HCT116 (cell line): Measurements from ENCODE around the gene KIF26B. TPM values are rescaled to one million over a fixed set of nuclear protein-coding genes. Genes with fewer than 3 reads are reported as not detected.

ENCODE experiments used
- ATAC-seq: fragments of 200-7000 bp; cut with Tn5 transposase; 2 replicates; pipeline ENCODE4 v1.9.1; 2020; ENCODE audit warnings: mild to moderate bottlenecking, moderate library complexity
- BruUV-seq: library from RNA; stranded (reverse); fragments of 400-500 nt; replicated peaks from 2 replicates; lab custom pipeline; 2021; lab: Mats Ljungman, UMichigan
- CTCF ChIA-PET: fragments of 300-600 bp; sonication (Branson Sonifier 250); formaldehyde crosslinking; loops from one replicate; lab custom pipeline; 2021; ENCODE audit warnings: antibody characterized with exemption; lab: Charles Lee
- POLR2A ChIA-PET: fragments of 300-600, 350-600 bp; sonication (Branson Sonifier 250); formaldehyde crosslinking; loops from one replicate; lab custom pipeline; 2021; ENCODE audit warnings: antibody characterized with exemption; lab: Charles Lee
- RAD21 ChIA-PET, 2 experiments: fragments of 300-600 bp; sonication (Branson Sonifier 250); formaldehyde crosslinking; loops; one replicate each; lab custom pipeline; 2023; ENCODE audit warnings: low total read pairs in 2 of 2; ENCODE audit not compliant: uncharacterized antibody in 2 of 2, unreplicated experiment in 2 of 2, low non-redundant PET in 1 of 2; lab: Charles Lee
- DNase-seq: peaks from one replicate; pipeline ENCODE4 v3.0.0-alpha.2; 2010; ENCODE audit warnings: low read depth, low spot score
- H2AFZ ChIP-seq: fragments of 200-600 bp; shearing (Covaris generic), sonication (generic); 2 replicates; pipeline ENCODE4 v1.6.1; 2017; ENCODE audit warnings: low read depth, mixed run types, mixed read lengths, antibody characterized with exemption, low read length; ENCODE audit not compliant: poor library complexity, severe bottlenecking
- H3K27ac ChIP-seq: 2 replicates; pipeline ENCODE4 v1.5.1; 2012; ENCODE audit warnings: low read depth, low read length
- H3K27me3 ChIP-seq: fragments of 200-600 bp; sonication (generic); 2 replicates; pipeline ENCODE4 v1.6.1; 2016; ENCODE audit warnings: mixed run types, low read length, mixed read lengths; ENCODE audit not compliant: insufficient read depth
- H3K36me3 ChIP-seq, 2 experiments: fragments of 200-500 bp in 1 of 2; fragments of 200-600 bp in 1 of 2; sonication (Bioruptor generic) in 1 of 2; sonication (generic) in 1 of 2; 2 replicates each; pipeline versions ENCODE4 v1.5.1 to v1.6.1; 2014 to 2016; ENCODE audit warnings: low read length in 2 of 2, inconsistent platforms in 1 of 2, mixed read lengths in 1 of 2, mixed run types in 1 of 2; ENCODE audit not compliant: insufficient read depth in 2 of 2, control insufficient read depth in 1 of 2
- H3K4me1 ChIP-seq, 2 experiments: fragments of 200-600 bp in 1 of 2; sonication (generic) in 1 of 2; 2 replicates each; pipeline versions ENCODE4 v1.5.1 to v1.6.1; 2012 to 2017; ENCODE audit warnings: low read length in 2 of 2, inconsistent platforms in 1 of 2, mild to moderate bottlenecking in 1 of 2, mixed read lengths in 1 of 2, mixed run types in 1 of 2, moderate library complexity in 1 of 2; ENCODE audit not compliant: insufficient read depth in 2 of 2, control insufficient read depth in 1 of 2
- H3K4me2 ChIP-seq: fragments of 200-600 bp; sonication (generic); 2 replicates; pipeline ENCODE4 v1.6.1; 2017; ENCODE audit warnings: mixed run types, low read length, mixed read lengths
- H3K4me3 ChIP-seq, 2 experiments: fragments of 200-600 bp in 1 of 2; sonication (generic) in 1 of 2; replicated peaks in 1 of 2; 2 replicates each; pipeline ENCODE4 v1.5.1; 2011 to 2016; ENCODE audit warnings: low read length in 2 of 2, control low read depth in 1 of 2, low read depth in 1 of 2, mild to moderate bottlenecking in 1 of 2, mixed read lengths in 1 of 2, mixed run types in 1 of 2
- H3K79me2 ChIP-seq: fragments of 200-600 bp; sonication (generic); 2 replicates; pipeline ENCODE4 v1.6.1; 2017; ENCODE audit warnings: mild to moderate bottlenecking, mixed run types, low read length, moderate library complexity, mixed read lengths; ENCODE audit not compliant: insufficient read depth
- H3K9ac ChIP-seq: fragments of 200-600 bp; sonication (generic); 2 replicates; pipeline ENCODE4 v1.6.1; 2016; ENCODE audit warnings: low read length, mixed read lengths
- H3K9me2 ChIP-seq: fragments of 200-600 bp; sonication (generic), shearing (Covaris generic); 2 replicates; pipeline ENCODE4 v1.6.1; 2017; ENCODE audit warnings: mixed run types, mild to moderate bottlenecking, moderate library complexity; ENCODE audit not compliant: insufficient read depth
- H3K9me3 ChIP-seq, 2 experiments: fragments of 200-500 bp in 1 of 2; fragments of 200-600 bp in 1 of 2; sonication (Bioruptor generic) in 1 of 2; sonication (generic) in 1 of 2; 2 replicates each; pipeline ENCODE4 v1.6.1; 2014 to 2017; ENCODE audit warnings: low read length in 2 of 2, mixed read lengths in 2 of 2, inconsistent platforms in 1 of 2, low read depth in 1 of 2, mild to moderate bottlenecking in 1 of 2, mixed run types in 1 of 2, moderate library complexity in 1 of 2; ENCODE audit not compliant: control insufficient read depth in 1 of 2, insufficient read depth in 1 of 2
- H4K20me1 ChIP-seq: fragments of 200-600 bp; sonication (generic), shearing (Covaris generic); 2 replicates; pipeline ENCODE4 v1.6.1; 2017; ENCODE audit warnings: mixed run types, mild to moderate bottlenecking, moderate library complexity; ENCODE audit not compliant: insufficient read depth
- CBX3 ChIP-seq: IDR thresholded peaks from 2 replicates; pipeline ENCODE4 v1.6.1; 2012; ENCODE audit warnings: low read depth
- CEBPB ChIP-seq: IDR thresholded peaks from 2 replicates; pipeline ENCODE4 v1.6.1; 2012; ENCODE audit warnings: low read depth
- EGR1 ChIP-seq: IDR thresholded peaks from 2 replicates; pipeline ENCODE4 v1.6.1; 2012; ENCODE audit warnings: low read depth
- ELF1 ChIP-seq: IDR thresholded peaks from 2 replicates; pipeline ENCODE4 v1.6.1; 2012; ENCODE audit warnings: low read depth, borderline replicate concordance
- EZH2 ChIP-seq: fragments of 200-600 bp; sonication (generic); IDR thresholded peaks from 2 replicates; pipeline ENCODE4 v1.6.1; 2017; ENCODE audit warnings: antibody characterized with exemption, mixed run types
- EZH2phosphoT487 ChIP-seq: fragments of 200-600 bp; IDR thresholded peaks from 2 replicates; pipeline ENCODE4 v1.6.1; 2018; ENCODE audit warnings: antibody characterized with exemption, borderline replicate concordance
- FOSL1 ChIP-seq: IDR thresholded peaks from 2 replicates; pipeline ENCODE4 v1.6.1; 2012; ENCODE audit warnings: low read depth
- JUND ChIP-seq: IDR thresholded peaks from 2 replicates; pipeline ENCODE4 v1.6.1; 2012
- POLR2AphosphoS5 ChIP-seq: IDR thresholded peaks from 2 replicates; pipeline ENCODE4 v1.6.1; 2011; ENCODE audit warnings: mild to moderate bottlenecking, low read depth, low read length, moderate library complexity
- RAD21 ChIP-seq: IDR thresholded peaks from 2 replicates; pipeline ENCODE4 v1.6.1; 2012; ENCODE audit warnings: low read depth, mild to moderate bottlenecking
- SIN3A ChIP-seq: IDR thresholded peaks from 2 replicates; pipeline ENCODE4 v1.6.1; 2012; ENCODE audit warnings: low read depth
- SP1 ChIP-seq: IDR thresholded peaks from 2 replicates; pipeline ENCODE4 v1.6.1; 2012; ENCODE audit warnings: low read depth
- TCF7L2 ChIP-seq: IDR thresholded peaks from 2 replicates; pipeline ENCODE4 v1.7.0; 2011; ENCODE audit warnings: borderline replicate concordance, inconsistent platforms; ENCODE audit not compliant: insufficient read depth, insufficient read length; ENCODE audit errors: extremely low read depth
- YY1 ChIP-seq: IDR thresholded peaks from 2 replicates; pipeline ENCODE4 v1.6.1; 2011; ENCODE audit warnings: low read length, low read depth, moderate library complexity, mild to moderate bottlenecking; ENCODE audit not compliant: insufficient replicate concordance; ENCODE audit errors: extremely low read depth
- ZBTB33 ChIP-seq: IDR thresholded peaks from 2 replicates; pipeline ENCODE4 v1.6.1; 2011; ENCODE audit warnings: mild to moderate bottlenecking, low read length, moderate library complexity; ENCODE audit not compliant: insufficient replicate concordance; ENCODE audit errors: extremely low read depth
- ZNF274 ChIP-seq: fragments of 200-500 bp; sonication (Bioruptor generic); IDR thresholded peaks from 2 replicates; pipeline ENCODE4 v1.6.1; 2014; ENCODE audit warnings: mild to moderate bottlenecking, low read depth, low read length, inconsistent platforms
- intact Hi-C: fragments of 100-400 bp; cut with micrococcal nuclease; formaldehyde crosslinking; loops from 2 replicates; pipeline ENCODE4 v1.10.0; 2022
- total RNA-seq: library from RNA; stranded (reverse); gene quantifications from one replicate; pipeline ENCODE4 v1.2.1, GENCODE V29; 2021; ENCODE audit not compliant: unreplicated experiment
- TF ChIP-seq, protein P1 (sequence below): IDR thresholded peaks from 2 replicates; pipeline ENCODE4 v1.6.1; 2012
- TF ChIP-seq, protein P2 (sequence below): IDR thresholded peaks from 2 replicates; pipeline ENCODE4 v1.6.1; 2012
- TF ChIP-seq, protein P3 (sequence below): IDR thresholded peaks from 2 replicates; pipeline ENCODE4 v1.6.1; 2012; ENCODE audit warnings: low read depth

Gene KIF26B
- total RNA-seq, 1 experiment from 2014 or later: 0.49 TPM

- Histone ChIP-seq H4K20me1 (no peaks in the 10 kb centered on the region), H3K9me3 (no peaks in the 10 kb centered on the region), H2AFZ (no peak overlapping the region), H3K9ac (no peak overlapping the region), H3K4me1 (no peaks in the 10 kb centered on the region)
- no TSS peak for BruUV-seq
- CTCF ChIA-PET: no interaction called here
- no peak for TF ChIP-seq ZBTB33
- TF ChIP-seq EZH2phosphoT487: no peak
- TF ChIP-seq EGR1: no peak
- TF ChIP-seq ELF1: no peak
- TF ChIP-seq CBX3: no peak
- TF ChIP-seq TCF7L2: no peak
- no peak for TF ChIP-seq RAD21
- no peak for TF ChIP-seq SIN3A
- no peak for TF ChIP-seq CEBPB
- TF ChIP-seq EZH2: no peak
- TF ChIP-seq, protein P1, sequence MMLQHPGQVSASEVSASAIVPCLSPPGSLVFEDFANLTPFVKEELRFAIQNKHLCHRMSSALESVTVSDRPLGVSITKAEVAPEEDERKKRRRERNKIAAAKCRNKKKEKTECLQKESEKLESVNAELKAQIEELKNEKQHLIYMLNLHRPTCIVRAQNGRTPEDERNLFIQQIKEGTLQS: no peak
- no peak for TF ChIP-seq SP1
- TF ChIP-seq FOSL1: no peak
- TF ChIP-seq JUND: no peak
- TF ChIP-seq ZNF274: no peak
- no peak for TF ChIP-seq POLR2AphosphoS5
- TF ChIP-seq, protein P2, sequence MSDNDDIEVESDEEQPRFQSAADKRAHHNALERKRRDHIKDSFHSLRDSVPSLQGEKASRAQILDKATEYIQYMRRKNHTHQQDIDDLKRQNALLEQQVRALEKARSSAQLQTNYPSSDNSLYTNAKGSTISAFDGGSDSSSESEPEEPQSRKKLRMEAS: no peak
- TF ChIP-seq YY1: no peak
- TF ChIP-seq, protein P3, sequence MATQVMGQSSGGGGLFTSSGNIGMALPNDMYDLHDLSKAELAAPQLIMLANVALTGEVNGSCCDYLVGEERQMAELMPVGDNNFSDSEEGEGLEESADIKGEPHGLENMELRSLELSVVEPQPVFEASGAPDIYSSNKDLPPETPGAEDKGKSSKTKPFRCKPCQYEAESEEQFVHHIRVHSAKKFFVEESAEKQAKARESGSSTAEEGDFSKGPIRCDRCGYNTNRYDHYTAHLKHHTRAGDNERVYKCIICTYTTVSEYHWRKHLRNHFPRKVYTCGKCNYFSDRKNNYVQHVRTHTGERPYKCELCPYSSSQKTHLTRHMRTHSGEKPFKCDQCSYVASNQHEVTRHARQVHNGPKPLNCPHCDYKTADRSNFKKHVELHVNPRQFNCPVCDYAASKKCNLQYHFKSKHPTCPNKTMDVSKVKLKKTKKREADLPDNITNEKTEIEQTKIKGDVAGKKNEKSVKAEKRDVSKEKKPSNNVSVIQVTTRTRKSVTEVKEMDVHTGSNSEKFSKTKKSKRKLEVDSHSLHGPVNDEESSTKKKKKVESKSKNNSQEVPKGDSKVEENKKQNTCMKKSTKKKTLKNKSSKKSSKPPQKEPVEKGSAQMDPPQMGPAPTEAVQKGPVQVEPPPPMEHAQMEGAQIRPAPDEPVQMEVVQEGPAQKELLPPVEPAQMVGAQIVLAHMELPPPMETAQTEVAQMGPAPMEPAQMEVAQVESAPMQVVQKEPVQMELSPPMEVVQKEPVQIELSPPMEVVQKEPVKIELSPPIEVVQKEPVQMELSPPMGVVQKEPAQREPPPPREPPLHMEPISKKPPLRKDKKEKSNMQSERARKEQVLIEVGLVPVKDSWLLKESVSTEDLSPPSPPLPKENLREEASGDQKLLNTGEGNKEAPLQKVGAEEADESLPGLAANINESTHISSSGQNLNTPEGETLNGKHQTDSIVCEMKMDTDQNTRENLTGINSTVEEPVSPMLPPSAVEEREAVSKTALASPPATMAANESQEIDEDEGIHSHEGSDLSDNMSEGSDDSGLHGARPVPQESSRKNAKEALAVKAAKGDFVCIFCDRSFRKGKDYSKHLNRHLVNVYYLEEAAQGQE: no peak
- TF ChIP-seq, all 23 proteins: peak for 0
- Histone ChIP-seq H3K27ac (no peak overlapping the region), H3K27me3 (peaks cover 34% of the 10 kb centered on the region), H3K9me2 (no peaks in the 10 kb centered on the region), H3K4me3 (no peak overlapping the region), H3K4me2 (no peak overlapping the region), H3K36me3 (no peaks in the 10 kb centered on the region), H3K79me2 (no peaks in the 10 kb centered on the region)
- intact Hi-C loops: no loop called here
- no peak for ATAC-seq
- ChIA-PET POLR2A (no interaction called here), RAD21 (no interaction called here)
- DNase-seq: no peak
Observed at GRCh38 chr1:245458234-245458633, 303.4 kb downstream of the KIF26B start.
